Mononuclear cell (primary cell): Measurements from ENCODE around the gene FAM53B. TPM values are rescaled to one million over a fixed set of nuclear protein-coding genes. Genes with fewer than 3 reads are reported as not detected.

Experiments
- H3K27me3 ChIP-seq: 2 replicates; pipeline ENCODE4 v1.6.0; 2011; ENCODE audit warnings: low read length, control low read depth; ENCODE audit not compliant: insufficient read depth
- H3K4me1 ChIP-seq: 2 replicates; pipeline ENCODE4 v1.5.1; 2011; ENCODE audit warnings: mild to moderate bottlenecking, low read length, control low read depth; ENCODE audit not compliant: insufficient read depth
- H3K4me3 ChIP-seq: 2 replicates; pipeline ENCODE4 v1.5.1; 2011; ENCODE audit warnings: mild to moderate bottlenecking, low read length, moderate library complexity
- H3K9me3 ChIP-seq: 2 replicates; pipeline ENCODE4 v1.5.1; 2011; ENCODE audit warnings: low read depth, mild to moderate bottlenecking, control low read depth, low read length
- total RNA-seq: library from RNA; depleted of rRNA; stranded (reverse); fragments of >200 nt; gene quantifications from one replicate; pipeline ENCODE4 v1.2.3, GENCODE V29; 2012

The FAM53B gene
- total RNA-seq, 1 donor = 88.5 TPM

- H3K9me3 ChIP-seq = no peaks in the 10 kb centered on the region
- H3K27me3 ChIP-seq = no peaks in the 10 kb centered on the region
- peaks cover 94% of the 10 kb centered on the region for H3K4me1 ChIP-seq
- no peak overlapping the region for H3K4me3 ChIP-seq
Observed at GRCh38 chr10:124653811-124654651, 90.1 kb downstream of the FAM53B start.

GRCh38 chr10:124653311-124653710, 90.9 kb downstream of the FAM53B start:
- Histone ChIP-seq H3K4me1 (peaks cover 94% of the 10 kb centered on the region), H3K4me3 (no peak overlapping the region), H3K9me3 (no peaks in the 10 kb centered on the region), H3K27me3 (no peaks in the 10 kb centered on the region)

- Histone ChIP-seq H3K9me3 (no peaks in the 10 kb centered on the region), H3K4me1 (peaks cover 94% of the 10 kb centered on the region), H3K4me3 (no peak overlapping the region), H3K27me3 (no peaks in the 10 kb centered on the region)
Observed at GRCh38 chr10:124652701-124653100, 91.5 kb downstream of the FAM53B start.

- Histone ChIP-seq H3K4me1 (peaks cover 94% of the 10 kb centered on the region), H3K4me3 (no peak overlapping the region), H3K9me3 (no peaks in the 10 kb centered on the region), H3K27me3 (no peaks in the 10 kb centered on the region)
Observed at GRCh38 chr10:124652200-124652599, 92.0 kb downstream of the FAM53B start.

GRCh38 chr10:124651402-124651891, 92.7 kb downstream of the FAM53B start:
- Histone ChIP-seq H3K4me3 (no peak overlapping the region), H3K9me3 (no peaks in the 10 kb centered on the region), H3K27me3 (no peaks in the 10 kb centered on the region), H3K4me1 (peaks cover 100% of the 10 kb centered on the region)

GRCh38 chr10:124650820-124651401, 93.3 kb downstream of the FAM53B start:
- H3K9me3 ChIP-seq = no peaks in the 10 kb centered on the region
- H3K27me3 ChIP-seq = no peaks in the 10 kb centered on the region
- no peak overlapping the region for H3K4me3 ChIP-seq
- peaks cover 100% of the 10 kb centered on the region for H3K4me1 ChIP-seq

GRCh38 chr10:124650263-124650662, 93.9 kb downstream of the FAM53B start:
- no peaks in the 10 kb centered on the region for H3K27me3 ChIP-seq
- no peak overlapping the region for H3K4me3 ChIP-seq
- peaks cover 100% of the 10 kb centered on the region for H3K4me1 ChIP-seq
- no peaks in the 10 kb centered on the region for H3K9me3 ChIP-seq

- no peaks in the 10 kb centered on the region for H3K27me3 ChIP-seq
- no peak overlapping the region for H3K4me3 ChIP-seq
- H3K4me1 ChIP-seq = peaks cover 100% of the 10 kb centered on the region
- H3K9me3 ChIP-seq = no peaks in the 10 kb centered on the region
Observed at GRCh38 chr10:124649214-124649613, 95.0 kb downstream of the FAM53B start.

GRCh38 chr10:124648738-124649137, 95.4 kb downstream of the FAM53B start:
- Histone ChIP-seq H3K4me1 (peaks cover 98% of the 10 kb centered on the region), H3K27me3 (no peaks in the 10 kb centered on the region), H3K9me3 (no peaks in the 10 kb centered on the region), H3K4me3 (no peak overlapping the region)

GRCh38 chr10:124648131-124648475, 96.1 kb downstream of the FAM53B start:
- Histone ChIP-seq H3K27me3 (no peaks in the 10 kb centered on the region), H3K4me1 (peaks cover 98% of the 10 kb centered on the region), H3K4me3 (no peak overlapping the region), H3K9me3 (no peaks in the 10 kb centered on the region)

GRCh38 chr10:124647421-124648130, 96.6 kb downstream of the FAM53B start:
- no peak overlapping the region for H3K4me3 ChIP-seq
- no peaks in the 10 kb centered on the region for H3K9me3 ChIP-seq
- peaks cover 98% of the 10 kb centered on the region for H3K4me1 ChIP-seq
- H3K27me3 ChIP-seq = no peaks in the 10 kb centered on the region

GRCh38 chr10:124646483-124647352, 97.5 kb downstream of the FAM53B start:
- Histone ChIP-seq H3K27me3 (no peaks in the 10 kb centered on the region), H3K4me1 (peaks cover 98% of the 10 kb centered on the region), H3K4me3 (no peak overlapping the region), H3K9me3 (no peaks in the 10 kb centered on the region)

- H3K4me3 ChIP-seq = no peak overlapping the region
- H3K9me3 ChIP-seq = no peaks in the 10 kb centered on the region
- H3K27me3 ChIP-seq = no peaks in the 10 kb centered on the region
- H3K4me1 ChIP-seq = peaks cover 98% of the 10 kb centered on the region
Observed at GRCh38 chr10:124645467-124646095, 98.6 kb downstream of the FAM53B start.

GRCh38 chr10:124644771-124645415, 99.3 kb downstream of the FAM53B start:
- Histone ChIP-seq H3K27me3 (no peaks in the 10 kb centered on the region), H3K4me3 (no peak overlapping the region), H3K9me3 (no peaks in the 10 kb centered on the region), H3K4me1 (peaks cover 98% of the 10 kb centered on the region)
